GM23338 (cell line): ENCODE data around the gene GAL3ST2.

Experiments used
- CREB1 ChIP-seq: fragments of 250-450 bp; sonication (Bioruptor Pico); IDR thresholded peaks from 2 replicates; pipeline ENCODE4 v1.5.0; 2020; ENCODE audit warnings: low read depth, mild to moderate bottlenecking, moderate library complexity
- EZH2 ChIP-seq: fragments of 200-600 bp; sonication (generic); IDR thresholded peaks from one replicate; pipeline ENCODE4 v1.8.0; 2017; ENCODE audit warnings: antibody characterized with exemption, mild to moderate bottlenecking, low read depth; ENCODE audit not compliant: unreplicated experiment
- EZH2phosphoT487 ChIP-seq: fragments of 200-600 bp; sonication (generic); IDR thresholded peaks from one replicate; pipeline ENCODE4 v1.8.1; 2018; ENCODE audit warnings: antibody characterized with exemption; ENCODE audit not compliant: unreplicated experiment
- JUNB ChIP-seq: IDR thresholded peaks from one replicate; pipeline ENCODE4 v1.6.1; 2016; ENCODE audit warnings: antibody characterized with exemption; ENCODE audit not compliant: unreplicated experiment
- NANOG ChIP-seq: IDR thresholded peaks from 2 replicates; pipeline ENCODE4 v1.6.1; 2016; ENCODE audit warnings: antibody characterized with exemption, borderline replicate concordance
- POLR2AphosphoS5 ChIP-seq: IDR thresholded peaks from 2 replicates; pipeline ENCODE4 v1.6.1; 2016; ENCODE audit warnings: antibody characterized with exemption, low read depth
- STAT1 ChIP-seq: IDR thresholded peaks from one replicate; pipeline ENCODE4 v1.6.1; 2016; ENCODE audit warnings: antibody characterized with exemption; ENCODE audit not compliant: unreplicated experiment
- ZNF114 ChIP-seq: fragments of 250-450 bp; sonication (Bioruptor Pico); IDR thresholded peaks from 2 replicates; pipeline ENCODE4 v1.5.0; 2020; ENCODE audit warnings: mild to moderate bottlenecking, moderate library complexity
- TF ChIP-seq, protein P1 (sequence below), 2 experiments: fragments of 200-600 bp in 1 of 2; sonication (generic) in 1 of 2; conservative IDR thresholded peaks; 2 replicates each; pipeline versions ENCODE4 v1.5.1 to v1.6.1; 2016 to 2017; ENCODE audit warnings: antibody characterized with exemption in 2 of 2, low read depth in 2 of 2, mild to moderate bottlenecking in 2 of 2, moderate library complexity in 1 of 2
- TF ChIP-seq, protein P2 (sequence below): IDR thresholded peaks from one replicate; pipeline ENCODE4 v1.6.1; 2018; ENCODE audit warnings: antibody characterized with exemption; ENCODE audit not compliant: unreplicated experiment

DNA sequence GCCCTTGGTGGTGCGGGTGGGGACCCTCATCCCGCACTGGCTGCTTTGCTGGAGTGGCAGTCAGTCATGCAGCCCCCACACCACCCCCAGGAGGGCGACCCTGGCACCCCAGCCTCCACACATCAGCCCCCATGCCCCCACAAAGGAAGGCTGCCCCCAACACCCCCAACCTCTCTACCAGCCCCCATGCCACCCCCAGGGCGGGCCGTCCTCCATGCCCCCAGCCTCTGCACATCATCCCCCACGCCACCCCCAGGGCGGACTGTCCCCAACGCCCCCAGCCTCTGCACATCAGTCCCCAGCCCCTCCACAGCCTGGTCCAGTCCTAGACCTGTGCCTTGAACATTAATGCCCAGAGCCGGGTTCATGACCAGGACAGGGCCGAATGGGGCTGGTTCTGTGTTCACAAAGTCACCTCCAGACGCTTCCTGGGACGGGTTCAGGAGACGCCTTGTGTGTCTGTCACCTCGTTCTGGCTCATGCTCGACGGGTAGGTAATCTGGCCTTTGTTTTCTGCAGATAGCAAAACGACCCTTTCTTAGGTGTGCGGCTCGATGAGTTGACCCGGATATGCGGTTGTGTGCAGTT, 23.8 kb upstream of the GAL3ST2 start:
- TF ChIP-seq, protein P1, sequence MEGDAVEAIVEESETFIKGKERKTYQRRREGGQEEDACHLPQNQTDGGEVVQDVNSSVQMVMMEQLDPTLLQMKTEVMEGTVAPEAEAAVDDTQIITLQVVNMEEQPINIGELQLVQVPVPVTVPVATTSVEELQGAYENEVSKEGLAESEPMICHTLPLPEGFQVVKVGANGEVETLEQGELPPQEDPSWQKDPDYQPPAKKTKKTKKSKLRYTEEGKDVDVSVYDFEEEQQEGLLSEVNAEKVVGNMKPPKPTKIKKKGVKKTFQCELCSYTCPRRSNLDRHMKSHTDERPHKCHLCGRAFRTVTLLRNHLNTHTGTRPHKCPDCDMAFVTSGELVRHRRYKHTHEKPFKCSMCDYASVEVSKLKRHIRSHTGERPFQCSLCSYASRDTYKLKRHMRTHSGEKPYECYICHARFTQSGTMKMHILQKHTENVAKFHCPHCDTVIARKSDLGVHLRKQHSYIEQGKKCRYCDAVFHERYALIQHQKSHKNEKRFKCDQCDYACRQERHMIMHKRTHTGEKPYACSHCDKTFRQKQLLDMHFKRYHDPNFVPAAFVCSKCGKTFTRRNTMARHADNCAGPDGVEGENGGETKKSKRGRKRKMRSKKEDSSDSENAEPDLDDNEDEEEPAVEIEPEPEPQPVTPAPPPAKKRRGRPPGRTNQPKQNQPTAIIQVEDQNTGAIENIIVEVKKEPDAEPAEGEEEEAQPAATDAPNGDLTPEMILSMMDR (conservative IDR thresholded peaks at IDR 0.05; ENCODE audit: low read depth in 2 of 2) = no peak
- no peak for TF ChIP-seq EZH2phosphoT487
- no peak for TF ChIP-seq POLR2AphosphoS5
- TF ChIP-seq STAT1 = no peak
- no peak for TF ChIP-seq EZH2
- TF ChIP-seq JUNB = no peak
- TF ChIP-seq, protein P2, sequence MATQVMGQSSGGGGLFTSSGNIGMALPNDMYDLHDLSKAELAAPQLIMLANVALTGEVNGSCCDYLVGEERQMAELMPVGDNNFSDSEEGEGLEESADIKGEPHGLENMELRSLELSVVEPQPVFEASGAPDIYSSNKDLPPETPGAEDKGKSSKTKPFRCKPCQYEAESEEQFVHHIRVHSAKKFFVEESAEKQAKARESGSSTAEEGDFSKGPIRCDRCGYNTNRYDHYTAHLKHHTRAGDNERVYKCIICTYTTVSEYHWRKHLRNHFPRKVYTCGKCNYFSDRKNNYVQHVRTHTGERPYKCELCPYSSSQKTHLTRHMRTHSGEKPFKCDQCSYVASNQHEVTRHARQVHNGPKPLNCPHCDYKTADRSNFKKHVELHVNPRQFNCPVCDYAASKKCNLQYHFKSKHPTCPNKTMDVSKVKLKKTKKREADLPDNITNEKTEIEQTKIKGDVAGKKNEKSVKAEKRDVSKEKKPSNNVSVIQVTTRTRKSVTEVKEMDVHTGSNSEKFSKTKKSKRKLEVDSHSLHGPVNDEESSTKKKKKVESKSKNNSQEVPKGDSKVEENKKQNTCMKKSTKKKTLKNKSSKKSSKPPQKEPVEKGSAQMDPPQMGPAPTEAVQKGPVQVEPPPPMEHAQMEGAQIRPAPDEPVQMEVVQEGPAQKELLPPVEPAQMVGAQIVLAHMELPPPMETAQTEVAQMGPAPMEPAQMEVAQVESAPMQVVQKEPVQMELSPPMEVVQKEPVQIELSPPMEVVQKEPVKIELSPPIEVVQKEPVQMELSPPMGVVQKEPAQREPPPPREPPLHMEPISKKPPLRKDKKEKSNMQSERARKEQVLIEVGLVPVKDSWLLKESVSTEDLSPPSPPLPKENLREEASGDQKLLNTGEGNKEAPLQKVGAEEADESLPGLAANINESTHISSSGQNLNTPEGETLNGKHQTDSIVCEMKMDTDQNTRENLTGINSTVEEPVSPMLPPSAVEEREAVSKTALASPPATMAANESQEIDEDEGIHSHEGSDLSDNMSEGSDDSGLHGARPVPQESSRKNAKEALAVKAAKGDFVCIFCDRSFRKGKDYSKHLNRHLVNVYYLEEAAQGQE = no peak
- no peak for TF ChIP-seq NANOG
- no peak for TF ChIP-seq CREB1 (CRISPR knock-in tag)
- TF ChIP-seq ZNF114 (CRISPR knock-in tag) = no peak
